Measurements from ENCODE around the gene TFR2. TPM values are rescaled to one million over a fixed set of nuclear protein-coding genes. Genes with fewer than 3 reads are reported as not detected.

TFR2 gene
- total RNA-seq, 1 donor: under 0.01 TPM

DNA sequence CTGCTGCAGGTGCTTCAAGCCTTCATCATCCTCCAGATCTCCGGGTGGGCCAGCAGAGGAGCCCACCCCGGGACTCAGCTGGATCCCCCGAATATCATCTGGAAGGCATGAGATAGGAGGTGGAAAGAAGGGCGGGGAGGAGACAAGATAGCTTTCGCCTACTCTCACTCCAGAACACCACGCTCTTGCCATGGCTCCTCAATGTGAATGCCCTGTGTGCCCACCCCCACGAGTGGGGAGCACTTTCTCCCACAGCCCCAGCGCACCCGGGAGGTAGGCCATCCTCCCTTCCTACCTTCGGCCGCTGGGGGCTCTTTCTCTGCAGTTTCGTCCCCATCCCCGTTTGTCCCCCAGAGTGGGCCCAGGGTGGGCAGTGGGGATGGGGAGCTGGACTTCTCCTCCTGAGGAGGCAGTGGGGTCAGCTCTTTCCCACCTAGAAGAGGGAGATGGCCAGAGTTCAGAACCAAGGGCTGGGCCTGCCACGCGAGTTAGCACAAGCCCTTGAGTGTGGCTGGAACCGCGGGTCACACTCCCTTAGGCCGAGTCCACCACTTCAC lies 43.8 kb upstream of the TFR2 start:
- Histone ChIP-seq H2AFZ (ENCODE audit: low read length) (no peak overlapping the region), H3K4me3 (ENCODE audit: insufficient read depth, low read length) (no peak overlapping the region), H4K20me1 (ENCODE audit: insufficient read depth, low read length) (peaks cover 42% of the 10 kb centered on the region), H3K27ac (ENCODE audit: low read depth, low read length) (no peak overlapping the region), H3K79me2 (ENCODE audit: insufficient read depth, low read length) (peaks cover 26% of the 10 kb centered on the region), H3K36me3 (ENCODE audit: insufficient read depth, low read length) (peaks cover 25% of the 10 kb centered on the region), H3K4me1 (ENCODE audit: insufficient read depth, low read length) (peaks cover 2% of the 10 kb centered on the region), H3K4me2 (ENCODE audit: insufficient read depth, low read length) (no peak overlapping the region), H3K27me3 (ENCODE audit: insufficient read depth, low read length) (no peaks in the 10 kb centered on the region), H3K9me3 (ENCODE audit: low read depth, low read length) (no peaks in the 10 kb centered on the region)
- no peak for TF ChIP-seq CTCF (IDR thresholded peaks at IDR 0.05; ENCODE audit: extremely low read depth, low read depth, low read length)
- peak; percentile 76 for DNase-seq (ENCODE audit: insufficient read length, low spot score, missing footprints)

DNA sequence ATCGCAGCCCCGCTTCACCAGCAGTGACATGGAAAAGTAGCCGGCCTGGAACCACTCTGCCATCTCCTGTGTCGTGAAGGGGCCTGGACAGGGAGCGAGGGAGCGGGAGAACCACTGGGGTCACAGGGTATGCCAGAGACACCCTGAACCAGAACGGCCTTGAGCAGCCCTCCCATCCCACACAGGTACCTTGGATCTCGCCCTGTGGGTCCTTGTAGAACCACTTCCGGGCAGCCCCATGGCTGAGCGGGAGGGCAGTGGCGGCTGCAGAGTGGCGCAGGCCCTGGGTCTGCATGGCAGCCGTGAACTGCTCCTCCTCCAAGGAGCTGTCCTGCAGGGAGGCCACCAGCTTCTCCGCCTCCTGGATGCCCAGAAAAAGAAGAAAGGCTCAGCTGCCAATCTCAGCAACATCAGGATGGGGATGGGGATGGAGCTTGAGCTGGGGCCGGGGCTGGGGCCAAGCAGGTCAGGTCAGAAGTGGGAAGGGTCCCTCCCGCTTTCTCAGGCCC lies 43.2 kb upstream of the TFR2 start:
- Histone ChIP-seq H3K4me3 (ENCODE audit: insufficient read depth, low read length) (no peak overlapping the region), H4K20me1 (ENCODE audit: insufficient read depth, low read length) (peaks cover 39% of the 10 kb centered on the region), H2AFZ (ENCODE audit: low read length) (no peak overlapping the region), H3K27me3 (ENCODE audit: insufficient read depth, low read length) (no peaks in the 10 kb centered on the region), H3K36me3 (ENCODE audit: insufficient read depth, low read length) (peaks cover 25% of the 10 kb centered on the region), H3K4me1 (ENCODE audit: insufficient read depth, low read length) (peaks cover 3% of the 10 kb centered on the region), H3K9me3 (ENCODE audit: low read depth, low read length) (no peaks in the 10 kb centered on the region), H3K27ac (ENCODE audit: low read depth, low read length) (no peak overlapping the region), H3K79me2 (ENCODE audit: insufficient read depth, low read length) (peaks cover 21% of the 10 kb centered on the region), H3K4me2 (ENCODE audit: insufficient read depth, low read length) (no peak overlapping the region)
- peak; percentile 76 for DNase-seq (ENCODE audit: insufficient read length, low spot score, missing footprints)
- TF ChIP-seq CTCF (IDR thresholded peaks at IDR 0.05; ENCODE audit: extremely low read depth, low read depth, low read length): no peak

DNA sequence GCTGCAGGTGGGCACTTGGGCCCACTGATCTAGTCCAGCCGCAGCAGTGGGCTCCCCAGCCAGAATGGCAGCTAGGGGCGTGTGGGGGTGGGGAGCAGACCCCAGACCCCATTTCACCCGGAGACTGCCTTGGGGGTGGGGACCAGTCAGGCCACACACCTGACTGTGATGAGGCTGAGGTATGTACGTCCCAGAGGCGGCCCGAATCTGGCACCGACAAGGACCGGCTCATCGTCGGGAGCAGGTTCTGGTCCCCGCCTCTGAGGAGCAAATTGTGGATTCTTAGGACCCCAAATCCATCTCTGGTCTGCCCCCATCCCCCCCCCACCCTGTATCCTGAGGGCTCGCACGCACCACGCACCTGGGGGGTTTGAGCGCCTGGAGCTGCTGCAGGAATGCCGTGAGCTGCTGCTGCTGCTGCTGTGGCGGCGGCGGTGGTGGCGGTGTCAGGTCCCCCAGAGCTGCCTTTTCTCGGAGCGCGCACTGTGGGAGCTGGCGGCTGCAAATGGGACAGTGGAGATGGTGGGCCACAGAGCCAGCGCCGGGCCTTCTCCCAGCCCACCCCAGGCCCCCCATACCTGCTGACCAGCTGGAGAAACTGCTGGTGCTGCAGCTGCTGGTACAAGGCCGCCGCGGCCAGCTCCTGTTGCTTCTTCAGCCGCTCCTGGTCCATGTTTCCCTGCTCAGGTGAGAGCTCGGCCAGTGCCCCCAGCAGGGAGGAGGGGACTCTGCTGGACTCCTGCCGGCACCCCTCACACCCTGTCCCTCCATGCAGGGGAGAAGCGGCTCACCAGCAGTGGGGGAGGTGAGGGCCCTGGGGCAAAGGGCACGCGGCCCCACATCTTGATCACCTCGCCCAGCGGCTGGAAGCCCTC lies 42.5 kb upstream of the TFR2 start:
- no peak overlapping the region for H2AFZ ChIP-seq (ENCODE audit: low read length)
- H3K4me1 ChIP-seq (ENCODE audit: insufficient read depth, low read length): peaks cover 3% of the 10 kb centered on the region
- no peak overlapping the region for H3K27ac ChIP-seq (ENCODE audit: low read depth, low read length)
- no peaks in the 10 kb centered on the region for H3K27me3 ChIP-seq (ENCODE audit: insufficient read depth, low read length)
- no peak for TF ChIP-seq CTCF (IDR thresholded peaks at IDR 0.05; ENCODE audit: extremely low read depth, low read depth, low read length)
- peaks cover 14% of the 10 kb centered on the region for H3K79me2 ChIP-seq (ENCODE audit: insufficient read depth, low read length)
- peaks cover 31% of the 10 kb centered on the region for H3K36me3 ChIP-seq (ENCODE audit: insufficient read depth, low read length)
- no peaks in the 10 kb centered on the region for H3K9me3 ChIP-seq (ENCODE audit: low read depth, low read length)
- peak; percentile 60 for DNase-seq (ENCODE audit: insufficient read length, low spot score, missing footprints)
- peaks cover 32% of the 10 kb centered on the region for H4K20me1 ChIP-seq (ENCODE audit: insufficient read depth, low read length)
- no peak overlapping the region for H3K4me3 ChIP-seq (ENCODE audit: insufficient read depth, low read length)
- no peak overlapping the region for H3K4me2 ChIP-seq (ENCODE audit: insufficient read depth, low read length)
